ENCODE results near the gene ATG14. TPM values are rescaled to one million over a fixed set of nuclear protein-coding genes. Genes with fewer than 3 reads are reported as not detected.

The ATG14 gene
- total RNA-seq, 2 experiments from 2014 or later, result 5.3 to 6.1 TPM

- ChIA-PET CTCF (interaction anchor here (0.6 to 1.8 kb wide), 10 partner anchors 8 to 1028 kb away, joined by 3 to 7 read pairs (median 4); no protein-coding TSS in a partner anchor), POLR2A (no interaction called here)
- DNase-seq, result no peak
- no peaks in the 10 kb centered on the region for H3K27me3 Mint-ChIP-seq
- no peaks in the 10 kb centered on the region for H3K4me1 Mint-ChIP-seq
- no peak overlapping the region for H3K4me3 Mint-ChIP-seq
- H3K9me3 Mint-ChIP-seq, result no peaks in the 10 kb centered on the region
- no peaks in the 10 kb centered on the region for H3K36me3 Mint-ChIP-seq (ENCODE audit: low read depth)
- no peak overlapping the region for H3K27ac Mint-ChIP-seq
Measured at GRCh38 chr14:55446833-55447232, 35.2 kb upstream of the ATG14 start.

- Mint-ChIP-seq H3K9me3 (no peaks in the 10 kb centered on the region), H3K4me1 (no peaks in the 10 kb centered on the region), H3K27me3 (no peaks in the 10 kb centered on the region), H3K4me3 (no peak overlapping the region), H3K36me3 (ENCODE audit: low read depth) (no peaks in the 10 kb centered on the region), H3K27ac (no peak overlapping the region)
- POLR2A ChIA-PET, result no interaction called here
- CTCF ChIA-PET, result interaction anchor here (0.6 to 1.8 kb wide), 12 partner anchors 8 to 1028 kb away, joined by 3 to 7 read pairs (median 4); no protein-coding TSS in a partner anchor
- peak; percentile 68 for DNase-seq
Measured at GRCh38 chr14:55446127-55446736, 34.6 kb upstream of the ATG14 start.

DNA sequence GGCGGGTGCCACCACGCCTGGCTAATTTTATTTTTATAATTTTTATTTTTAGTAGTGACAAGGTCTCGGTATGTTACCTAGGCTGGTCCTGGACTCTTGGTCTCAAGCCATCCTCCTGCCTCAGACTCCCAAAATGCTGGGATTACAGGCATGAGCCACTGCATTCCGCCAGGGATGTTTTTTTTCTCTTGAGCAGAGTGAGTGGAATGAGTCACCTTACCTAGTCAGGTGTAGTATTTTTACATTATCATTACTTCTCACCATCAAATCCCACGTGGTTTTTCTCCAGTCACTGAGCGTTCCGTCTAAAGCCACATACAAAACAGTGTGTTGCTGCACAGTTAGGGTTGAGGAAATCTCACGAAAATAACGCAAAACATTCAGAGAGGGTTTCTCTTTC lies 29.7 kb upstream of the ATG14 start:
- CTCF ChIA-PET, result interaction anchor here (1.0 kb wide), 1 partner anchor 13 kb away, joined by 3 read pairs; no protein-coding TSS in a partner anchor
- no peak overlapping the region for H3K4me3 Mint-ChIP-seq
- H3K9me3 Mint-ChIP-seq, result no peaks in the 10 kb centered on the region
- DNase-seq, result no peak
- POLR2A ChIA-PET, result no interaction called here
- no peaks in the 10 kb centered on the region for H3K27me3 Mint-ChIP-seq
- H3K36me3 Mint-ChIP-seq (ENCODE audit: low read depth), result no peaks in the 10 kb centered on the region
- H3K27ac Mint-ChIP-seq, result no peak overlapping the region
- H3K4me1 Mint-ChIP-seq, result no peaks in the 10 kb centered on the region

DNA sequence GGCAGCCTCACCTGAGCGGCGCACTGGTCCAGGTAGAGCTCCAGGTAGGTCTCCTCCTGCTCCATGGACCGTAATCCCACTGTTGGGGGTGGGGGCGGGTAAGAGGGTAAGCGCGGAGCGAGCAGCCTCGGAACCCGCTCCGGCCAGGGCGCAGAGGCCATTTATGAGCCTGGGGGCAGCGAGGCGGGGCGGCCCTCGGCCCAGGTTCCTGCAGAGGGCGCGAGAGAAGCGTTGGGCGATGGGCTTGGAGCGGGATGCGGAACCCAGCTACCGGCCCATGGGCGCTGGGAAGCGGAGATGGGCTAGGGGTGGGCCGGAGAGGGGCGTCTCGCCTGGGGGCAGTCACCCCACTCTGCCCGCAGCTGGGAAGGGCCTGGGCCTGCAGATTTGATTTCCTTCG lies 28.8 kb upstream of the ATG14 start, which contains the start of gene TBPL2:
TSS of gene TBPL2 (minus strand) at position 232 of the 400 bp plus-strand sequence. CDS start at position 65, 167 bp downstream.
- CTCF ChIA-PET, result interaction anchor here (1.0 to 1.5 kb wide), 3 partner anchors 14 to 256 kb away, joined by 3 to 5 read pairs (median 4); no protein-coding TSS in a partner anchor
- DNase-seq, result no peak
- no peaks in the 10 kb centered on the region for H3K9me3 Mint-ChIP-seq
- no peaks in the 10 kb centered on the region for H3K36me3 Mint-ChIP-seq (ENCODE audit: low read depth)
- no peaks in the 10 kb centered on the region for H3K4me1 Mint-ChIP-seq
- POLR2A ChIA-PET, result no interaction called here
- H3K27ac Mint-ChIP-seq, result no peak within 1 kb of the TSS
- H3K4me3 Mint-ChIP-seq, result no peak within 1 kb of the TSS
- no peaks in the 10 kb centered on the region for H3K27me3 Mint-ChIP-seq

DNA sequence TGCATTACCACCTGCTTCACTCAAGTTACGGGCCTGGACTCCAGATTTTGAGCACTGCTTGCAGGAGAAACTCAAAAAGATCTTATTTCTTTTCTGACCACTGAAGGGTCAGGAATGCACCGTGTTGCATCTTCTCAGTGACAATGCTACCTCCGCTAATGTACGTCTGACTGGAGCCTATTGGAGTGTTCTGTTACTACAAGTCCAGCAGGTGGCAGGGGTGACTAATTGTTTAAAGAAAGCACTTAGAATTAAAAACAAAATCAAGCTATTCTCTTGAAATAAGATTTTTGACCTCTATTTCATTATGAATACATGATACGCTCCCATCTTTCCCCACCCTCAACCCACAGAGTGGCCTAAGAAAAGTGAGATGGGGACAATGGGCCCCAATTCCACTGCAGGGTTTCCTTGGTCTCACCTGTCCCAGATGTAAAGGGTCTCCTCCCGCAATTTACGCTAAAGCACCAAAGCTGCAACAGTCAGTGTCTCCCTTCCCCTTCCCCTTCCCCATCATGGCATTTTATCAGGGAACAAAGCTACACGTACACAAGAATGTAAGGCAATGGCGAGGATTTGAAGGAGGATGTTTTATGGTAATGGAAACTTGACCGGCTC lies 26.5 kb upstream of the ATG14 start:
- DNase-seq, result peak; percentile 33
- peaks cover 18% of the 10 kb centered on the region for H3K4me1 Mint-ChIP-seq
- H3K27ac Mint-ChIP-seq, result no peak overlapping the region
- H3K27me3 Mint-ChIP-seq, result no peaks in the 10 kb centered on the region
- H3K9me3 Mint-ChIP-seq, result no peaks in the 10 kb centered on the region
- no peak overlapping the region for H3K4me3 Mint-ChIP-seq
- ChIA-PET CTCF (interaction anchor here (1.9 kb wide), 1 partner anchor 324 kb away, joined by 4 read pairs; no protein-coding TSS in a partner anchor), POLR2A (interaction anchor here (1.3 kb wide), 1 partner anchor 226 kb away, joined by 3 read pairs; no protein-coding TSS in a partner anchor)
- H3K36me3 Mint-ChIP-seq (ENCODE audit: low read depth), result no peaks in the 10 kb centered on the region

DNA sequence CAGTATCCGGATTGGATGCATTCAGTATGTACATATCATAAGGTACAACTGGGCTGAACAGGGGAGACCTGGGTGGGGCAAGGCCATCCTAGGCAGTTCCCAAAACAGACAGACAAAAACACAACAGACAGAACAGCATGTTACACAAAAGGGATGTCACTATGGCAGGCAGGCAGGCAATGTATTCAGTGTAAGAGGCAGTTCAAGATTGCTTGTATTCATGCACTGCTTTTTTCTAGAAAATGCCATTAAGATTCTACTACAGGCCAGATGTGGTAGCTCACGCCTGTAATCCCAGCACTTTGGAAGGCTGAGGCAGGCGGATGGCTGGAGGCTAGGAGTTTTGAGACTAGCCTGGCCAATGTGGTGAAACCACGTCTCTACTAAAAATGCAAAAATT lies 25.3 kb upstream of the ATG14 start:
- H3K4me1 Mint-ChIP-seq, result peaks cover 24% of the 10 kb centered on the region
- H3K9me3 Mint-ChIP-seq, result no peaks in the 10 kb centered on the region
- no peaks in the 10 kb centered on the region for H3K36me3 Mint-ChIP-seq (ENCODE audit: low read depth)
- no peaks in the 10 kb centered on the region for H3K27me3 Mint-ChIP-seq
- no peak overlapping the region for H3K4me3 Mint-ChIP-seq
- DNase-seq, result no peak
- no peak overlapping the region for H3K27ac Mint-ChIP-seq
- CTCF ChIA-PET, result no interaction called here
- POLR2A ChIA-PET, result no interaction called here

GRCh38 chr14:55436519-55436918 lies 24.9 kb upstream of the ATG14 start:
- Mint-ChIP-seq H3K36me3 (ENCODE audit: low read depth) (no peaks in the 10 kb centered on the region), H3K4me3 (no peak overlapping the region), H3K27me3 (no peaks in the 10 kb centered on the region), H3K4me1 (peaks cover 24% of the 10 kb centered on the region), H3K9me3 (no peaks in the 10 kb centered on the region), H3K27ac (no peak overlapping the region)
- CTCF ChIA-PET, result interaction anchor here (1.1 kb wide), 1 partner anchor 9 kb away, joined by 3 read pairs; no protein-coding TSS in a partner anchor
- DNase-seq, result no peak
- POLR2A ChIA-PET, result no interaction called here

DNA sequence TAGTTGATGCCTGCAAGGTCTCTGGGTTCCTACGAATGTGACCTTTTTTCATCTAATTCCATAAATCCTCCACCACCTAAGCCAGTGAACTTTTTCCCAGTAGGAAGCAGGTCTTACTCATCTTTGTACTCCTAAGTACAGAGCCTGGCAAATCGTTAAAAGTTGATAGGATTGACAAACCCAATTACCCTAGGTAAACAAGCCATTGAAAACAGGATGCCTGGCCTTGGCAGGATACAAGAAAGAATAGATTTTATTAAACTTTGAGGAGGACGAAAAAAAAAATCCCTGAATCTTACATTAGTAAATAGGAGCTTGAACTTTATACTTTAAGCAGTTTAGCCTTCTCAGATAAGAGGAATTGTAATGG lies 23.2 kb upstream of the ATG14 start:
- POLR2A ChIA-PET, result no interaction called here

GRCh38 chr14:55433880-55434804 lies 22.5 kb upstream of the ATG14 start:
- H3K27me3 Mint-ChIP-seq, result no peaks in the 10 kb centered on the region
- peak; percentile 10 for DNase-seq
- peaks cover 28% of the 10 kb centered on the region for H3K4me1 Mint-ChIP-seq
- H3K27ac Mint-ChIP-seq, result peak overlapping the region; percentile 71
- H3K4me3 Mint-ChIP-seq, result peak overlapping the region; percentile 17
- H3K9me3 Mint-ChIP-seq, result no peaks in the 10 kb centered on the region
- ChIA-PET CTCF (interaction anchor here (0.6 to 1.8 kb wide), 4 partner anchors 10 to 524 kb away, joined by 3 to 4 read pairs (median 4); no protein-coding TSS in a partner anchor), POLR2A (no interaction called here)
- no peaks in the 10 kb centered on the region for H3K36me3 Mint-ChIP-seq (ENCODE audit: low read depth)

More for the DNA sequence above, 23.2 kb upstream of the ATG14 start:
- Mint-ChIP-seq H3K4me3 (no peak overlapping the region), H3K4me1 (peaks cover 27% of the 10 kb centered on the region), H3K9me3 (no peaks in the 10 kb centered on the region), H3K27me3 (no peaks in the 10 kb centered on the region), H3K27ac (no peak overlapping the region), H3K36me3 (ENCODE audit: low read depth) (no peaks in the 10 kb centered on the region)
- CTCF ChIA-PET, result interaction anchor here (0.6 to 1.8 kb wide), 4 partner anchors 9 to 523 kb away, joined by 3 to 4 read pairs (median 4); no protein-coding TSS in a partner anchor
- DNase-seq, result no peak

- DNase-seq, result no peak
- POLR2A ChIA-PET, result no interaction called here
- CTCF ChIA-PET, result interaction anchor here (0.6 to 1.3 kb wide), 2 partner anchors 8 to 156 kb away, joined by 3 read pairs; no protein-coding TSS in a partner anchor
- Mint-ChIP-seq H3K36me3 (ENCODE audit: low read depth) (no peaks in the 10 kb centered on the region), H3K27me3 (no peaks in the 10 kb centered on the region), H3K27ac (no peak overlapping the region), H3K4me1 (peaks cover 28% of the 10 kb centered on the region), H3K9me3 (no peaks in the 10 kb centered on the region), H3K4me3 (no peak overlapping the region)
Measured at GRCh38 chr14:55432628-55433027, 21.0 kb upstream of the ATG14 start.

GRCh38 chr14:55430024-55430690 lies 18.5 kb upstream of the ATG14 start:
- H3K27ac Mint-ChIP-seq, result peak overlapping the region; percentile 66
- H3K9me3 Mint-ChIP-seq, result no peaks in the 10 kb centered on the region
- H3K27me3 Mint-ChIP-seq, result no peaks in the 10 kb centered on the region
- no peak overlapping the region for H3K4me3 Mint-ChIP-seq
- POLR2A ChIA-PET, result no interaction called here
- H3K36me3 Mint-ChIP-seq (ENCODE audit: low read depth), result no peaks in the 10 kb centered on the region
- CTCF ChIA-PET, result interaction anchor here (0.6 kb wide), 4 partner anchors 104 to 1039 kb away, joined by 4 read pairs; no protein-coding TSS in a partner anchor
- peaks cover 28% of the 10 kb centered on the region for H3K4me1 Mint-ChIP-seq
- DNase-seq, result peak; percentile 77

DNA sequence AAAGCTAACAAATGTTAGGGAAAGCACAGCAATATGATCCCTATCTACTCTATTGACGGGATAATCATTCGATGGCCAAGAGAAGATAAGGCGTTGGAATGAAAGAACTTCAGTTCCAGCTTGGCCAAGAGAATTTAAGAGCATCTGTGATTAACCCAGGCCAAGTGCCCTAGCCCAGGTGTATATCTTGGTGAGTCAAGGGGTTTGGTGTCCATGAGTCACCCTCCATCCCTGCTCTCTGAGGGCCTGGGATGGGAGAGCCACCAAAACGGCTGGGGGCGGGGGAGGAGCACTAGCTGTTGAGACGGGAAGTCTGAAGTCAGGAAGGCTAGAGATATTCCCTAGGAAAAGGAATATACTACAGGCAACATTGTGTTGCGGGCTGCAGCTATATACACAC lies 15.8 kb upstream of the ATG14 start:
- no peaks in the 10 kb centered on the region for H3K36me3 Mint-ChIP-seq (ENCODE audit: low read depth)
- H3K4me3 Mint-ChIP-seq, result no peak overlapping the region
- no peak overlapping the region for H3K27ac Mint-ChIP-seq
- peaks cover 5% of the 10 kb centered on the region for H3K4me1 Mint-ChIP-seq
- ChIA-PET POLR2A (interaction anchor here (0.6 kb wide), 1 partner anchor 17 kb away, joined by 3 read pairs; no protein-coding TSS in a partner anchor), CTCF (interaction anchor here (0.9 to 1.1 kb wide), 2 partner anchors 9 to 13 kb away, joined by 3 to 5 read pairs; partner anchors contain the start of gene TBPL2)
- H3K27me3 Mint-ChIP-seq, result no peaks in the 10 kb centered on the region
- no peak for DNase-seq
- no peaks in the 10 kb centered on the region for H3K9me3 Mint-ChIP-seq

Data from activated CD4-positive, alpha-beta T cell treated with anti-CD3 and anti-CD28 coated beads, Interleukin-2, amount 10 ng/mL, durations not matched to agents 7 days and 5 days (primary cell).